Kidney (tissue), 22 donors: ENCODE results near the gene TESMIN. TPM values are rescaled to one million over a fixed set of nuclear protein-coding genes. Genes with fewer than 3 reads are reported as not detected.

Experiments used
- DNase-seq, 5 donors: peaks; one replicate each; pipeline ENCODE4 v3.0.0-alpha.2; 2013 to 2020
- FAIRE-seq: peaks from 2 replicates; lab custom pipeline; 2012; peaks lifted over from hg19 to GRCh38; lab: Jason Lieb, UNC
- H3K27ac ChIP-seq, 2 donors: one replicate each; pipeline ENCODE4 v1.7.0; 2013; ENCODE audit warnings: low read depth in 2 of 2, low read length in 2 of 2, inconsistent platforms in 1 of 2
- H3K27me3 ChIP-seq: one replicate; pipeline ENCODE4 v1.7.1; 2013; ENCODE audit warnings: low read length, inconsistent platforms; ENCODE audit not compliant: control insufficient read depth, insufficient read depth
- H3K36me3 ChIP-seq, 3 donors: one replicate each; pipeline versions ENCODE4 v1.7.0 to v1.7.1; 2013; ENCODE audit warnings: low read length in 3 of 3, control low read depth in 1 of 3, inconsistent platforms in 1 of 3; ENCODE audit not compliant: insufficient read depth in 3 of 3, control insufficient read depth in 2 of 3
- H3K4me1 ChIP-seq, 3 donors: one replicate each; pipeline versions ENCODE4 v1.7.0 to v1.7.1; 2013; ENCODE audit warnings: low read length in 3 of 3, inconsistent platforms in 1 of 3, low read depth in 1 of 3; ENCODE audit not compliant: control insufficient read depth in 2 of 3, insufficient read depth in 2 of 3
- H3K4me3 ChIP-seq, 3 donors: one replicate each; pipeline versions ENCODE4 v1.7.0 to v1.8.1; 2013; ENCODE audit warnings: low read length in 3 of 3, control low read depth in 1 of 3, inconsistent platforms in 1 of 3
- H3K9ac ChIP-seq, 3 donors: one replicate each; pipeline versions ENCODE4 v1.7.0 to v1.7.1; 2013; ENCODE audit warnings: low read length in 3 of 3, control low read depth in 1 of 3, inconsistent platforms in 1 of 3
- H3K9me3 ChIP-seq, 3 donors: one replicate each; pipeline versions ENCODE4 v1.7.0 to v1.7.1; 2013; ENCODE audit warnings: low read length in 3 of 3, control low read depth in 1 of 3, inconsistent platforms in 1 of 3; ENCODE audit not compliant: control insufficient read depth in 2 of 3, insufficient read depth in 1 of 3
- CTCF ChIP-seq: IDR thresholded peaks from 3 replicates; pipeline ENCODE4 v1.5.1; 2012; ENCODE audit warnings: mild to moderate bottlenecking, moderate library complexity, borderline replicate concordance; ENCODE audit not compliant: insufficient read depth; ENCODE audit errors: extremely low read depth
- intact Hi-C: fragments of 100-400 bp; cut with DNase I; formaldehyde crosslinking; loops from one replicate; pipeline ENCODE4 v1.11.1; 2022
- long read RNA-seq, 10 donors: library from polyadenylated mRNA in 1 of 10; unstranded in 1 of 10; transcript quantifications; one replicate each; pipeline ENCODE4 v2.0.0 and lab custom pipeline, GENCODE V29; 2021 to 2026
- polyA plus RNA-seq: library from polyadenylated mRNA; stranded (reverse); fragments of 350-450 nt; fragmentation: Illumina TruSeq; extraction: RNeasy Lipid Tissue Mini Kit (QIAGEN cat#74804); gene quantifications from one replicate; pipeline ENCODE4 v1.2.3, GENCODE V29; 2014; ENCODE audit warnings: low read depth, low replicate concordance; ENCODE audit not compliant: insufficient read depth
- total RNA-seq: library from RNA; stranded (reverse); fragmentation: NEBNext Ultra II Directional; extraction: Animal tissue kit (Norgen Biotek cat#: 25700); gene quantifications from one replicate; pipeline ENCODE4 v1.2.1, GENCODE V29; 2021
- donor health status: control.
- donor health status: control.
- donor health status: control.
- donor health status: control.
- donor health status: control.
- donor health status: DM: yes; HTN: yes; CAD: no.
- donor health status: Normal renal cell carcinoma (clear cell type).

TESMIN gene
- total RNA-seq (8.7 TPM), polyA plus RNA-seq (3.8 TPM)
- long read RNA-seq, donor 1 = 0 reads
- long read RNA-seq, donor 2 = 0 reads
- long read RNA-seq, donor 3, partial matches to known transcripts = 0 of 1 reads
- long read RNA-seq, donor 3, other reads (novel, unspliced or antisense) = 0 of 1 reads
- long read RNA-seq, donor 4, partial matches to known transcripts = 0 of 1 reads
- long read RNA-seq, donor 4, other reads (novel, unspliced or antisense) = 0 of 1 reads
- long read RNA-seq, donor 5, partial matches to known transcripts = 0 of 1 reads
- long read RNA-seq, donor 5, other reads (novel, unspliced or antisense) = 0 of 1 reads
- long read RNA-seq, donor 6, partial matches to known transcripts = 0 of 3 reads
- long read RNA-seq, donor 6, other reads (novel, unspliced or antisense) = 0 of 3 reads
- long read RNA-seq, donor 7, partial matches to known transcripts = 3 of 6 reads
- long read RNA-seq, donor 7, other reads (novel, unspliced or antisense) = 2 of 6 reads
- long read RNA-seq, donor 8, partial matches to known transcripts = 0 of 1 reads
- long read RNA-seq, donor 8, other reads (novel, unspliced or antisense) = 0 of 1 reads
- long read RNA-seq, donor 9 = 0 reads
- long read RNA-seq, donor 10 = 0 reads

GRCh38 chr11:68751331-68751856, at the start of gene TESMIN:
Gene TESMIN, minus strand, starts transcription at chr11:68751520. Its CDS starts 860 bp downstream, at chr11:68750660.
- no peaks in the 10 kb centered on the region for H3K27me3 ChIP-seq
- FAIRE-seq (no peak), DNase-seq (peak; percentile 89 to 97 (median 95))
- intact Hi-C loops = no loop called here
- H3K9me3 ChIP-seq = no peaks in the 10 kb centered on the region
- peaks cover 0 to 6% (median 0%) of the 10 kb centered on the region in 3 donors for H3K4me1 ChIP-seq
- no peak within 1 kb of the TSS for H3K9ac ChIP-seq
- H3K4me3 ChIP-seq = no peak within 1 kb of the TSS
- H3K27ac ChIP-seq = no peak within 1 kb of the TSS
- peaks cover 0 to 13% (median 2%) of the 10 kb centered on the region in 3 donors for H3K36me3 ChIP-seq
- TF ChIP-seq CTCF = no peak

- H3K9me3 ChIP-seq = no peaks in the 10 kb centered on the region
- intact Hi-C loops = no loop called here
- DNase-seq (peak in 4 of 5 donors; percentile 29 to 57 (median 52)), FAIRE-seq (no peak)
- H3K27ac ChIP-seq = no peak overlapping the region
- H3K9ac ChIP-seq = no peak overlapping the region
- no peaks in the 10 kb centered on the region for H3K27me3 ChIP-seq
- no peaks in the 10 kb centered on the region for H3K4me1 ChIP-seq
- peak; percentile 49 for TF ChIP-seq CTCF
- H3K36me3 ChIP-seq = peaks cover 2 to 68% (median 24%) of the 10 kb centered on the region in 3 donors
- no peak overlapping the region for H3K4me3 ChIP-seq
These were observed 47.0 kb upstream of the TESMIN start for GRCh38 chr11:68798221-68798813.

- no peak for TF ChIP-seq CTCF
- peaks cover 2 to 67% (median 27%) of the 10 kb centered on the region in 3 donors for H3K36me3 ChIP-seq
- intact Hi-C loops = no loop called here
- FAIRE-seq (no peak), DNase-seq (peak in 1 of 5 donors; percentile 16)
- H3K27me3 ChIP-seq = no peaks in the 10 kb centered on the region
- no peak overlapping the region for H3K27ac ChIP-seq
- H3K4me3 ChIP-seq = no peak overlapping the region
- no peaks in the 10 kb centered on the region for H3K4me1 ChIP-seq
- H3K9ac ChIP-seq = no peak overlapping the region
- H3K9me3 ChIP-seq = no peaks in the 10 kb centered on the region
These were observed 45.5 kb upstream of the TESMIN start for GRCh38 chr11:68796801-68797200.
